ENCODE measurements around the gene GP9. TPM values are rescaled to one million over a fixed set of nuclear protein-coding genes. Genes with fewer than 3 reads are reported as not detected.
A peak's percentile ranks its signal among the peaks of the same experiment; 100 is the strongest.

GP9 gene
- total and polyA plus RNA-seq, 4 donors = 0.16 to 12.0 TPM; not detected in 2

DNA sequence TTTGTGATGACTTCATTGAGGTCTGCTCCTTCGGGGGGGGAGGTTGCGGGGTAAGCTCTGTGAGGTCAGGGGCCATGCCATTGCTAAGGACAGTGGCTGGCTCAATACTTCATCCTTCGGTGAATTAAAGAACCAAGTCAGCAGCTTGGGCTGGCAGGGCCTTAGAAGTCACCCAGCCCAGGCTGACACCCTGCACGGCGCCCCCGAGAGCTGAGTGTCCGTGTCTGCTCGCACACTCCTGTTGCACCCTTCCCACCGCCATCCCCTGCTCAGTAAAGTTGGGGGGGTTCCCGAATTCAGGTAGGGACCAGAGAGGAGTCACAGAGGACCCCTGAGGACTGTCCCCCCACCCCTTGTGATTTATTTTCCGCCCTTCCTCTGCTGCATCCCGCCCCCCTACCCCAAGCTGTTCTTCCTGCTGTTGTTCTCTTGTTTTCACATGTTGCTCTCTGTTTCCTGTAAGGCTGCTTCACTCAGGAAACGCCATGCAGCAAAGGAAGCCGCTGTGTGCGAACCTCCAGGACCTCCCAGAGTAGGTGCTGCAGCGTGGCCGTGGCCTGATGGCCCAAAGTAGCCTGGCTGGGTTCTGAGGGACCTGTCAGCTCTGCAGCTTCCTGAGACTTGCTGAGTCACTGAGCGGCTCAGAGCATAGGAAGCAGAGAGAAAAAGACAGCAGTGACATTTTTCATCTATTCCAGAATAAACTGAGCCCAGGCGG lies 45.0 kb upstream of the GP9 start:
- no peak for TF ChIP-seq HNF4A (conservative IDR thresholded peaks at IDR 0.05)
- no peak for TF ChIP-seq GABPA (IDR thresholded peaks at IDR 0.05 in 1 of 2, conservative IDR thresholded peaks at IDR 0.05 in 1 of 2)
- TF ChIP-seq, protein P1, sequence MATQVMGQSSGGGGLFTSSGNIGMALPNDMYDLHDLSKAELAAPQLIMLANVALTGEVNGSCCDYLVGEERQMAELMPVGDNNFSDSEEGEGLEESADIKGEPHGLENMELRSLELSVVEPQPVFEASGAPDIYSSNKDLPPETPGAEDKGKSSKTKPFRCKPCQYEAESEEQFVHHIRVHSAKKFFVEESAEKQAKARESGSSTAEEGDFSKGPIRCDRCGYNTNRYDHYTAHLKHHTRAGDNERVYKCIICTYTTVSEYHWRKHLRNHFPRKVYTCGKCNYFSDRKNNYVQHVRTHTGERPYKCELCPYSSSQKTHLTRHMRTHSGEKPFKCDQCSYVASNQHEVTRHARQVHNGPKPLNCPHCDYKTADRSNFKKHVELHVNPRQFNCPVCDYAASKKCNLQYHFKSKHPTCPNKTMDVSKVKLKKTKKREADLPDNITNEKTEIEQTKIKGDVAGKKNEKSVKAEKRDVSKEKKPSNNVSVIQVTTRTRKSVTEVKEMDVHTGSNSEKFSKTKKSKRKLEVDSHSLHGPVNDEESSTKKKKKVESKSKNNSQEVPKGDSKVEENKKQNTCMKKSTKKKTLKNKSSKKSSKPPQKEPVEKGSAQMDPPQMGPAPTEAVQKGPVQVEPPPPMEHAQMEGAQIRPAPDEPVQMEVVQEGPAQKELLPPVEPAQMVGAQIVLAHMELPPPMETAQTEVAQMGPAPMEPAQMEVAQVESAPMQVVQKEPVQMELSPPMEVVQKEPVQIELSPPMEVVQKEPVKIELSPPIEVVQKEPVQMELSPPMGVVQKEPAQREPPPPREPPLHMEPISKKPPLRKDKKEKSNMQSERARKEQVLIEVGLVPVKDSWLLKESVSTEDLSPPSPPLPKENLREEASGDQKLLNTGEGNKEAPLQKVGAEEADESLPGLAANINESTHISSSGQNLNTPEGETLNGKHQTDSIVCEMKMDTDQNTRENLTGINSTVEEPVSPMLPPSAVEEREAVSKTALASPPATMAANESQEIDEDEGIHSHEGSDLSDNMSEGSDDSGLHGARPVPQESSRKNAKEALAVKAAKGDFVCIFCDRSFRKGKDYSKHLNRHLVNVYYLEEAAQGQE (IDR thresholded peaks at IDR 0.05) = no peak
- no peak for TF ChIP-seq HNF4G (IDR thresholded peaks at IDR 0.05)
- TF ChIP-seq, protein P2, sequence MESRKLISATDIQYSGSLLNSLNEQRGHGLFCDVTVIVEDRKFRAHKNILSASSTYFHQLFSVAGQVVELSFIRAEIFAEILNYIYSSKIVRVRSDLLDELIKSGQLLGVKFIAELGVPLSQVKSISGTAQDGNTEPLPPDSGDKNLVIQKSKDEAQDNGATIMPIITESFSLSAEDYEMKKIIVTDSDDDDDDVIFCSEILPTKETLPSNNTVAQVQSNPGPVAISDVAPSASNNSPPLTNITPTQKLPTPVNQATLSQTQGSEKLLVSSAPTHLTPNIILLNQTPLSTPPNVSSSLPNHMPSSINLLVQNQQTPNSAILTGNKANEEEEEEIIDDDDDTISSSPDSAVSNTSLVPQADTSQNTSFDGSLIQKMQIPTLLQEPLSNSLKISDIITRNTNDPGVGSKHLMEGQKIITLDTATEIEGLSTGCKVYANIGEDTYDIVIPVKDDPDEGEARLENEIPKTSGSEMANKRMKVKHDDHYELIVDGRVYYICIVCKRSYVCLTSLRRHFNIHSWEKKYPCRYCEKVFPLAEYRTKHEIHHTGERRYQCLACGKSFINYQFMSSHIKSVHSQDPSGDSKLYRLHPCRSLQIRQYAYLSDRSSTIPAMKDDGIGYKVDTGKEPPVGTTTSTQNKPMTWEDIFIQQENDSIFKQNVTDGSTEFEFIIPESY (IDR thresholded peaks at IDR 0.05) = no peak
- TF ChIP-seq, protein P3, sequence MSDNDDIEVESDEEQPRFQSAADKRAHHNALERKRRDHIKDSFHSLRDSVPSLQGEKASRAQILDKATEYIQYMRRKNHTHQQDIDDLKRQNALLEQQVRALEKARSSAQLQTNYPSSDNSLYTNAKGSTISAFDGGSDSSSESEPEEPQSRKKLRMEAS (IDR thresholded peaks at IDR 0.05) = no peak
- peak; percentile 40 for TF ChIP-seq SP1 (IDR thresholded peaks at IDR 0.05)
- TF ChIP-seq NR2F2 (IDR thresholded peaks at IDR 0.05) = peak; percentile 95
- Histone ChIP-seq H3K9me3 (ENCODE audit: control insufficient read depth in 4 of 4, low read length in 3 of 4) (no peaks in the 10 kb centered on the region), H3K9ac (ENCODE audit: low read depth in 1 of 2, low read length in 2 of 2) (no peak overlapping the region), H3K4me1 (ENCODE audit: control insufficient read depth in 4 of 4, insufficient read depth in 4 of 4, low read length in 3 of 4) (peaks cover 0 to 4% (median 0%) of the 10 kb centered on the region in 4 donors), H3K36me3 (ENCODE audit: control insufficient read depth in 4 of 4, insufficient read depth in 3 of 4, low read depth in 1 of 4, low read length in 3 of 4) (no peaks in the 10 kb centered on the region), H3K27me3 (ENCODE audit: control insufficient read depth in 4 of 4, insufficient read depth in 4 of 4, low read length in 3 of 4) (no peaks in the 10 kb centered on the region), H3K27ac (ENCODE audit: low read depth in 1 of 2, low read length in 2 of 2) (peak overlapping the region; percentile 47 to 61), H3K4me3 (ENCODE audit: low read depth in 1 of 3, low read length in 3 of 3) (no peak overlapping the region)
- DNase-seq (ENCODE audit: low spot score) = no peak
- WGBS = 66% methylated on average over 19 of the region's 19 CpGs

DNA sequence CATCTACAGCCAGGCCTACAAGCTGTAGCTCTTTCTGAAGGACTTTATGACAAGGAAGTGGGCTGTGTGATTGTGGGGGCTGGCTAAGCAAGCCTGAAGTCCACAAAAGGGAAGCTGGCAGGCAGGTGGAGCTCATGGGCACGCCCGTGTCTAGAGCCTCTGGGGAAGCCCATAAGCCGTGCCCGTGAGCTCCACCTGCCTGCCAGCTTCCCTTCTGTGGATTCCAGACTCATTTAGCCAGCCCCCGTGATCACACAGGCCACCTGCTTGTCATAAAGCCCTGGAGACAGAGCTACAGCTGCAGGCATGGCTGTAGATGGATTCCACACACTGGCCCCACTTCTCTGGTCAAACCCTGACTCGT lies 44.2 kb upstream of the GP9 start:
- peaks cover 0 to 4% (median 0%) of the 10 kb centered on the region in 4 donors for H3K4me1 ChIP-seq (ENCODE audit: control insufficient read depth in 4 of 4, insufficient read depth in 4 of 4, low read length in 3 of 4)
- H3K4me3 ChIP-seq (ENCODE audit: low read depth in 1 of 3, low read length in 3 of 3) = no peak overlapping the region
- H3K27ac ChIP-seq (ENCODE audit: low read depth in 1 of 2, low read length in 2 of 2) = peak overlapping the region; percentile 7 to 58
- 69% methylated on average over 6 of the region's 6 CpGs for WGBS
- no peaks in the 10 kb centered on the region for H3K36me3 ChIP-seq (ENCODE audit: control insufficient read depth in 4 of 4, insufficient read depth in 3 of 4, low read depth in 1 of 4, low read length in 3 of 4)
- no peak overlapping the region for H3K9ac ChIP-seq (ENCODE audit: low read depth in 1 of 2, low read length in 2 of 2)
- TF ChIP-seq EGR1 (IDR thresholded peaks at IDR 0.05; ENCODE audit: low read depth in 2 of 2) = no peak
- TF ChIP-seq TAF1 (conservative IDR thresholded peaks at IDR 0.05) = no peak
- TF ChIP-seq, protein P3 (IDR thresholded peaks at IDR 0.05) = no peak
- TF ChIP-seq NR2F2 (IDR thresholded peaks at IDR 0.05) = no peak
- TF ChIP-seq, protein P4, sequence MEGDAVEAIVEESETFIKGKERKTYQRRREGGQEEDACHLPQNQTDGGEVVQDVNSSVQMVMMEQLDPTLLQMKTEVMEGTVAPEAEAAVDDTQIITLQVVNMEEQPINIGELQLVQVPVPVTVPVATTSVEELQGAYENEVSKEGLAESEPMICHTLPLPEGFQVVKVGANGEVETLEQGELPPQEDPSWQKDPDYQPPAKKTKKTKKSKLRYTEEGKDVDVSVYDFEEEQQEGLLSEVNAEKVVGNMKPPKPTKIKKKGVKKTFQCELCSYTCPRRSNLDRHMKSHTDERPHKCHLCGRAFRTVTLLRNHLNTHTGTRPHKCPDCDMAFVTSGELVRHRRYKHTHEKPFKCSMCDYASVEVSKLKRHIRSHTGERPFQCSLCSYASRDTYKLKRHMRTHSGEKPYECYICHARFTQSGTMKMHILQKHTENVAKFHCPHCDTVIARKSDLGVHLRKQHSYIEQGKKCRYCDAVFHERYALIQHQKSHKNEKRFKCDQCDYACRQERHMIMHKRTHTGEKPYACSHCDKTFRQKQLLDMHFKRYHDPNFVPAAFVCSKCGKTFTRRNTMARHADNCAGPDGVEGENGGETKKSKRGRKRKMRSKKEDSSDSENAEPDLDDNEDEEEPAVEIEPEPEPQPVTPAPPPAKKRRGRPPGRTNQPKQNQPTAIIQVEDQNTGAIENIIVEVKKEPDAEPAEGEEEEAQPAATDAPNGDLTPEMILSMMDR (IDR thresholded peaks at IDR 0.05; ENCODE audit: low read depth, low read length, missing input control) = no peak
- TF ChIP-seq RAD21 (IDR thresholded peaks at IDR 0.05) = no peak
- TF ChIP-seq FOXA2 (IDR thresholded peaks at IDR 0.05) = no peak
- no peak for TF ChIP-seq JUND (IDR thresholded peaks at IDR 0.05)
- TF ChIP-seq HNF4G (IDR thresholded peaks at IDR 0.05) = no peak
- DNase-seq (ENCODE audit: low spot score) = no peak
- no peaks in the 10 kb centered on the region for H3K27me3 ChIP-seq (ENCODE audit: control insufficient read depth in 4 of 4, insufficient read depth in 4 of 4, low read length in 3 of 4)
- no peaks in the 10 kb centered on the region for H3K9me3 ChIP-seq (ENCODE audit: control insufficient read depth in 4 of 4, low read length in 3 of 4)

Data from liver (tissue), 9 donors.